Small intestine (tissue), 7 donors: ENCODE data around the gene LAMTOR1. TPM values are rescaled to one million over a fixed set of nuclear protein-coding genes. Genes with fewer than 3 reads are reported as not detected.

Experiments used
- DNase-seq, 2 donors: peaks; one replicate each; pipeline versions ENCODE4 v3.0.0 to v3.0.0-alpha.2; 2013
- FAIRE-seq: peaks from 2 replicates; lab custom pipeline; 2012; peaks lifted over from hg19 to GRCh38; lab: Jason Lieb, UNC
- H3K27ac ChIP-seq, 3 donors: one replicate each; pipeline ENCODE4 v1.5.1; 2013; ENCODE audit warnings: low read length in 2 of 3, mild to moderate bottlenecking in 2 of 3, control low read depth in 1 of 3, inconsistent platforms in 1 of 3, low read depth in 1 of 3, moderate library complexity in 1 of 3
- H3K27me3 ChIP-seq, 3 donors: one replicate each; pipeline ENCODE4 v1.6.1; 2013; ENCODE audit warnings: low read length in 3 of 3, inconsistent platforms in 1 of 3; ENCODE audit not compliant: control insufficient read depth in 3 of 3, insufficient read depth in 3 of 3
- H3K36me3 ChIP-seq, 3 donors: one replicate each; pipeline ENCODE4 v1.6.1; 2013; ENCODE audit warnings: low read length in 3 of 3, inconsistent platforms in 1 of 3, low read depth in 1 of 3, mild to moderate bottlenecking in 1 of 3, moderate library complexity in 1 of 3; ENCODE audit not compliant: control insufficient read depth in 3 of 3, insufficient read depth in 2 of 3
- H3K4me1 ChIP-seq, 3 donors: one replicate each; pipeline ENCODE4 v1.6.1; 2013; ENCODE audit warnings: low read length in 2 of 3, inconsistent platforms in 1 of 3, low read depth in 1 of 3, mild to moderate bottlenecking in 1 of 3, moderate library complexity in 1 of 3; ENCODE audit not compliant: control insufficient read depth in 3 of 3, insufficient read depth in 2 of 3
- H3K4me3 ChIP-seq, 3 donors: one replicate each; pipeline ENCODE4 v1.5.1; 2013; ENCODE audit warnings: low read length in 3 of 3, control low read depth in 1 of 3, inconsistent platforms in 1 of 3, low read depth in 1 of 3, mild to moderate bottlenecking in 1 of 3, moderate library complexity in 1 of 3
- H3K9me3 ChIP-seq, 2 donors: one replicate each; pipeline ENCODE4 v1.6.1; 2013; ENCODE audit warnings: low read depth in 1 of 2, low read length in 1 of 2; ENCODE audit not compliant: control insufficient read depth in 2 of 2, insufficient read depth in 1 of 2
- WGBS, 3 donors: extraction: QIAGEN DNeasy Blood & Tissue Kit; methylation state at CpG; one replicate each; pipeline ENCODE4 v1.1.7; 2013; 5-methylcytosine and 5-hydroxymethylcytosine counted together
- polyA plus RNA-seq, 4 donors: library from polyadenylated mRNA; stranded (reverse) in 3 of 4; unstranded in 1 of 4; fragments of 200-250 nt in 3 of 4; fragments of 120-200 nt in 1 of 4; gene quantifications; one replicate each; pipeline versions ENCODE4 v1.2.1 to v1.2.3, GENCODE V29; 2013
- donor health status: healthy with polysubstance abuse.
- donor health status: control.
- donor health status: control.
- donor health status: Bipolar disorder and iron deficiency.
- donor health status: healthy.

LAMTOR1 gene
- polyA plus RNA-seq, 4 donors, result 118 to 149 (median 125) TPM

- Histone ChIP-seq H3K36me3 (peaks cover 0 to 15% (median 0%) of the 10 kb centered on the region in 3 donors), H3K4me1 (peaks cover 0 to 11% (median 0%) of the 10 kb centered on the region in 3 donors), H3K9me3 (no peaks in the 10 kb centered on the region), H3K27me3 (no peaks in the 10 kb centered on the region), H3K27ac (no peak overlapping the region), H3K4me3 (no peak overlapping the region)
- no peak for FAIRE-seq
- no peak for DNase-seq
- 94 to 100% (median 96%) methylated on average over 1 of the region's 1 CpG for WGBS, 3 donors
Observed at GRCh38 chr11:72114570-72114969, 11.5 kb upstream of the LAMTOR1 start.

GRCh38 chr11:72112978-72113808 lies 10.1 kb upstream of the LAMTOR1 start:
- peak in 1 of 2 donors; percentile 20 for DNase-seq
- peaks cover 0 to 29% (median 0%) of the 10 kb centered on the region in 3 donors for H3K36me3 ChIP-seq
- H3K27ac ChIP-seq, result peak overlapping the region; percentile 71 to 99 (median 94)
- 64% methylated on average over 9 of the region's 9 CpGs for WGBS, 3 donors
- no peaks in the 10 kb centered on the region for H3K27me3 ChIP-seq
- peaks cover 0 to 11% (median 0%) of the 10 kb centered on the region in 3 donors for H3K4me1 ChIP-seq
- no peaks in the 10 kb centered on the region for H3K9me3 ChIP-seq
- no peak for FAIRE-seq
- H3K4me3 ChIP-seq, result peak overlapping the region in 1 of 3 donors; percentile 63

GRCh38 chr11:72112143-72112977 lies 9.3 kb upstream of the LAMTOR1 start, which contains the start of gene ANAPC15:
ANAPC15 (minus strand) TSS chr11:72112695; CDS start chr11:72111276, 1,419 bp downstream.
- peaks cover 0 to 36% (median 0%) of the 10 kb centered on the region in 3 donors for H3K36me3 ChIP-seq
- H3K4me3 ChIP-seq, result peak within 1 kb of the TSS; percentile 53 to 63 (median 53)
- DNase-seq (peak; percentile 100), FAIRE-seq (peak; percentile 59)
- H3K27me3 ChIP-seq, result no peaks in the 10 kb centered on the region
- H3K4me1 ChIP-seq, result peaks cover 0 to 11% (median 0%) of the 10 kb centered on the region in 3 donors
- 0% methylated on average over 49 of the region's 49 CpGs for WGBS, 3 donors
- peak within 1 kb of the TSS; percentile 93 to 99 (median 94) for H3K27ac ChIP-seq
- no peaks in the 10 kb centered on the region for H3K9me3 ChIP-seq

GRCh38 chr11:72111300-72112142 lies 8.4 kb upstream of the LAMTOR1 start:
- FAIRE-seq (no peak), DNase-seq (no peak)
- WGBS, 3 donors, result 1 to 3% (median 2%) methylated on average over 10 of the region's 10 CpGs
- Histone ChIP-seq H3K9me3 (no peaks in the 10 kb centered on the region), H3K4me3 (peak overlapping the region; percentile 14 to 63 (median 53)), H3K27ac (peak overlapping the region; percentile 93 to 99 (median 94)), H3K27me3 (no peaks in the 10 kb centered on the region), H3K36me3 (peaks cover 0 to 36% (median 0%) of the 10 kb centered on the region in 3 donors), H3K4me1 (peaks cover 0 to 11% (median 0%) of the 10 kb centered on the region in 3 donors)

GRCh38 chr11:72105888-72106287 lies 2.8 kb upstream of the LAMTOR1 start, which contains the start of gene TOMT:
TOMT (plus strand) TSS chr11:72105924; CDS start chr11:72105952, 28 bp downstream.
- FAIRE-seq (no peak), DNase-seq (no peak)
- Histone ChIP-seq H3K36me3 (peaks cover 0 to 42% (median 0%) of the 10 kb centered on the region in 3 donors), H3K9me3 (peaks cover 0 to 8% of the 10 kb centered on the region in 2 donors), H3K27me3 (no peaks in the 10 kb centered on the region), H3K4me3 (no peak within 1 kb of the TSS), H3K4me1 (peaks cover 0 to 9% (median 3%) of the 10 kb centered on the region in 3 donors), H3K27ac (no peak within 1 kb of the TSS)
- WGBS, 3 donors, result 93 to 96% (median 96%) methylated on average over 14 of the region's 14 CpGs

GRCh38 chr11:72103754-72104167 lies 664 bp upstream of the LAMTOR1 start:
- DNase-seq, result no peak
- peak overlapping the region; percentile 81 to 88 (median 87) for H3K27ac ChIP-seq
- H3K36me3 ChIP-seq, result peaks cover 0 to 43% (median 5%) of the 10 kb centered on the region in 3 donors
- peak overlapping the region in 2 of 3 donors; percentile 30 to 39 for H3K4me3 ChIP-seq
- FAIRE-seq, result no peak
- H3K9me3 ChIP-seq, result peaks cover 0 to 8% of the 10 kb centered on the region in 2 donors
- H3K4me1 ChIP-seq, result peaks cover 3 to 14% (median 4%) of the 10 kb centered on the region in 3 donors
- WGBS, 3 donors, result 80 to 87% (median 83%) methylated on average over 11 of the region's 11 CpGs
- H3K27me3 ChIP-seq, result no peaks in the 10 kb centered on the region

GRCh38 chr11:72102631-72102945 lies 509 bp downstream of the LAMTOR1 start:
- FAIRE-seq (no peak), DNase-seq (peak in 1 of 2 donors; percentile 13)
- WGBS, 3 donors, result 0 to 3% (median 3%) methylated on average over 9 of the region's 9 CpGs
- Histone ChIP-seq H3K4me3 (peak overlapping the region; percentile 68 to 93 (median 79)), H3K9me3 (peaks cover 0 to 8% of the 10 kb centered on the region in 2 donors), H3K4me1 (peaks cover 3 to 14% (median 4%) of the 10 kb centered on the region in 3 donors), H3K27me3 (no peaks in the 10 kb centered on the region), H3K27ac (peak overlapping the region; percentile 80 to 91 (median 87)), H3K36me3 (peaks cover 9 to 43% (median 14%) of the 10 kb centered on the region in 3 donors)
